Keratinocyte (primary cell): Measurements from ENCODE around the gene TFR2.

Source experiments
- EZH2 ChIP-seq: IDR thresholded peaks from one replicate; pipeline ENCODE4 v1.6.1; 2012; ENCODE audit warnings: inconsistent platforms, mild to moderate bottlenecking, low read length, moderate library complexity
- TF ChIP-seq, protein P1 (sequence below), 3 experiments: IDR thresholded peaks in 1 of 3; conservative IDR thresholded peaks in 1 of 3; optimal IDR thresholded peaks in 1 of 3; 2 replicates in 2 of 3; 3 replicates in 1 of 3; pipeline versions ENCODE3 to v1.5.1; 2011; ENCODE audit warnings: low read length in 3 of 3, mild to moderate bottlenecking in 3 of 3, moderate library complexity in 2 of 3, control low read depth in 1 of 3, inconsistent platforms in 1 of 3; ENCODE audit not compliant: insufficient read depth in 2 of 3; ENCODE audit errors: extremely low read depth in 1 of 3

DNA sequence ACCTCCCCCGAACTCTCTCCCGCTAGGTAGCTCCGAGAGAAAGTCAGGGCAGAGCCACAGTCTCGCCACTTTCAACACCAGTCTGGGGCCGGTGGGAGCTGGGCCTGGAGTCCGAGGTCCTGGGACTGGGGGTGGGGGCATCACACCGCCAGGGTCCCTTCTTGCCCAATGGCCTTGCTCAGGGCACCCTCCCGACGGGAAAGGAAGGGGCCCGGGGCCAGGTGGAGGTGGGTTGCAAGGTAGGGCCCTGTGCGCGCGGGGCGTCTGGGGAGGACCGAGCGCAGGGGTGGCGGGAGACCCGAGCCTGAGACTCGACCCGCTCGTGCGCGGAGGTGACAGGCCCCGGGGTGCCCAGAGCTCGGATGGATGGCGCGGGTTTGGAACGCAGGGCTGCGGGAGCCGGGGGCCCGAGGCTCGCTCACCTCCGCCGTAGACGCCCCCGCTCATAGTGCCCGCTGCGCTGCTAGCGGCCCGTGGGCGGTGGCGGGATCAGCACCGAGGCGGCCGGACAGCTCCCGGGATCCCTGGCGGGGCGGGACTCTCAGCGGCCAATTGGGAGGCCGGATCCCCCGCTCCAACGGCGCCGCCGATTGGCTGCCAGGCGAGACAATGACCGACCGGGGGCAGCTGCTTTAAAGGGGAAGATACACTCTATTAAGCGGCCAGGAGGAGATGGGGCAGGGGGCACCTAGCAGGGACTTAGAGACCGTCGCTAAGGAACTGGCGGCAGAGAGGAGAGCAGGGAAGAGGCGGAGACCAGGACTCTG, 14.7 kb upstream of the TFR2 start, which contains the start of gene ACTL6B:
- TF ChIP-seq, protein P1, sequence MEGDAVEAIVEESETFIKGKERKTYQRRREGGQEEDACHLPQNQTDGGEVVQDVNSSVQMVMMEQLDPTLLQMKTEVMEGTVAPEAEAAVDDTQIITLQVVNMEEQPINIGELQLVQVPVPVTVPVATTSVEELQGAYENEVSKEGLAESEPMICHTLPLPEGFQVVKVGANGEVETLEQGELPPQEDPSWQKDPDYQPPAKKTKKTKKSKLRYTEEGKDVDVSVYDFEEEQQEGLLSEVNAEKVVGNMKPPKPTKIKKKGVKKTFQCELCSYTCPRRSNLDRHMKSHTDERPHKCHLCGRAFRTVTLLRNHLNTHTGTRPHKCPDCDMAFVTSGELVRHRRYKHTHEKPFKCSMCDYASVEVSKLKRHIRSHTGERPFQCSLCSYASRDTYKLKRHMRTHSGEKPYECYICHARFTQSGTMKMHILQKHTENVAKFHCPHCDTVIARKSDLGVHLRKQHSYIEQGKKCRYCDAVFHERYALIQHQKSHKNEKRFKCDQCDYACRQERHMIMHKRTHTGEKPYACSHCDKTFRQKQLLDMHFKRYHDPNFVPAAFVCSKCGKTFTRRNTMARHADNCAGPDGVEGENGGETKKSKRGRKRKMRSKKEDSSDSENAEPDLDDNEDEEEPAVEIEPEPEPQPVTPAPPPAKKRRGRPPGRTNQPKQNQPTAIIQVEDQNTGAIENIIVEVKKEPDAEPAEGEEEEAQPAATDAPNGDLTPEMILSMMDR (optimal IDR thresholded peaks at IDR 0.05 in 1 of 3, IDR thresholded peaks at IDR 0.05 in 1 of 3, conservative IDR thresholded peaks at IDR 0.05 in 1 of 3; ENCODE audit: extremely low read depth in 1 of 3, insufficient read depth in 2 of 3, low read length in 3 of 3), result no peak
- no peak for TF ChIP-seq EZH2
